ENCODE data around the gene ZNHIT2. TPM values are rescaled to one million over a fixed set of nuclear protein-coding genes. Genes with fewer than 3 reads are reported as not detected.

Gene ZNHIT2
- total and polyA plus RNA-seq, 2 of the 13 experiments (the other 11 are each of a cell fraction or from before 2014, with no cell fraction given) = 1.1 to 6.5 TPM

GRCh38 chr11:65095974-65096806, 21.3 kb downstream of the ZNHIT2 start, which contains the start of gene VPS51 (continued):
- TF ChIP-seq TFE3 (CRISPR knock-in tag; IDR thresholded peaks at IDR 0.05) (0 out of 2 replicates have a peak, but pooled peaks have one; percentile 13), ZUFSP (CRISPR knock-in tag; IDR thresholded peaks at IDR 0.05; ENCODE audit: borderline replicate concordance) (no peak), MTA3 (CRISPR knock-in tag; IDR thresholded peaks at IDR 0.05) (no peak), AKNA (CRISPR knock-in tag; IDR thresholded peaks at IDR 0.05; ENCODE audit: borderline replicate concordance) (no peak), FUBP1 (CRISPR knock-in tag; IDR thresholded peaks at IDR 0.05; ENCODE audit: borderline replicate concordance) (no peak), THAP8 (CRISPR knock-in tag; IDR thresholded peaks at IDR 0.05; ENCODE audit: borderline replicate concordance) (no peak), IRX3 (CRISPR knock-in tag; IDR thresholded peaks at IDR 0.05; ENCODE audit: borderline replicate concordance, low read depth) (no peak), BCLAF1 (IDR thresholded peaks at IDR 0.05) (no peak), ZNF101 (CRISPR knock-in tag; IDR thresholded peaks at IDR 0.05; ENCODE audit: borderline replicate concordance, low read depth) (0 out of 2 replicates have a peak, but pooled peaks have one; percentile 36), YY1 (IDR thresholded peaks at IDR 0.05; ENCODE audit: insufficient read depth, insufficient replicate concordance, low read depth, low read length) (peak; percentile 91), ZNF264 (CRISPR knock-in tag; IDR thresholded peaks at IDR 0.05) (no peak), PAF1 (CRISPR knock-in tag; IDR thresholded peaks at IDR 0.05) (no peak), NFIC (IDR thresholded peaks at IDR 0.05; ENCODE audit: low read length) (peak; percentile 66; the same call in 1 of the 2 replicates)
